ENCODE measurements around the gene TESMIN. TPM values are rescaled to one million over a fixed set of nuclear protein-coding genes. Genes with fewer than 3 reads are reported as not detected.

Gene TESMIN
- total RNA-seq, 6 experiments from 2014 or later, result 3.9 to 6.1 (median 5.0) TPM

GRCh38 chr11:68670208-68670992 lies 80.9 kb downstream of the TESMIN start:
- no peaks in the 10 kb centered on the region for H3K4me1 Mint-ChIP-seq (ENCODE audit: low read depth)
- peaks cover 7% of the 10 kb centered on the region for H3K36me3 Mint-ChIP-seq (ENCODE audit: low read depth)
- H3K27me3 Mint-ChIP-seq (ENCODE audit: insufficient read depth), result peaks cover 23% of the 10 kb centered on the region

GRCh38 chr11:68669301-68670090 lies 81.8 kb downstream of the TESMIN start:
- no peak for DNase-seq
- Mint-ChIP-seq H3K9me3 (peaks cover 10% of the 10 kb centered on the region), H3K4me1 (ENCODE audit: low read depth) (no peaks in the 10 kb centered on the region), H3K4me3 (no peak overlapping the region), H3K27me3 (ENCODE audit: insufficient read depth) (peaks cover 27% of the 10 kb centered on the region), H3K27ac (no peak overlapping the region), H3K36me3 (ENCODE audit: low read depth) (peaks cover 7% of the 10 kb centered on the region)
- TF ChIP-seq CTCF (IDR thresholded peaks at IDR 0.05), result no peak

More at GRCh38 chr11:68670208-68670992, 80.9 kb downstream of the TESMIN start:
- peaks cover 10% of the 10 kb centered on the region for H3K9me3 Mint-ChIP-seq
- TF ChIP-seq CTCF (IDR thresholded peaks at IDR 0.05), result no peak
- H3K27ac Mint-ChIP-seq, result no peak overlapping the region
- no peak for DNase-seq
- H3K4me3 Mint-ChIP-seq, result no peak overlapping the region

GRCh38 chr11:68667511-68668500 lies 83.5 kb downstream of the TESMIN start:
- no peak overlapping the region for H3K4me3 Mint-ChIP-seq
- peaks cover 1% of the 10 kb centered on the region for H3K9me3 Mint-ChIP-seq

GRCh38 chr11:68666849-68667248 lies 84.5 kb downstream of the TESMIN start:
- Mint-ChIP-seq H3K4me3 (no peak overlapping the region), H3K36me3 (ENCODE audit: low read depth) (no peaks in the 10 kb centered on the region; the same call in 1 of the 2 replicates), H3K27me3 (ENCODE audit: insufficient read depth) (peaks cover 23% of the 10 kb centered on the region), H3K9me3 (peaks cover 5% of the 10 kb centered on the region; the same call in 1 of the 2 replicates), H3K27ac (no peak overlapping the region), H3K4me1 (ENCODE audit: low read depth) (no peaks in the 10 kb centered on the region)
- no peak for DNase-seq
- no peak for TF ChIP-seq CTCF (IDR thresholded peaks at IDR 0.05)

More at GRCh38 chr11:68667511-68668500, 83.5 kb downstream of the TESMIN start:
- H3K27me3 Mint-ChIP-seq (ENCODE audit: insufficient read depth), result peaks cover 27% of the 10 kb centered on the region
- DNase-seq, result no peak
- peaks cover 2% of the 10 kb centered on the region; the same call in 1 of the 2 replicates for H3K36me3 Mint-ChIP-seq (ENCODE audit: low read depth)
- H3K27ac Mint-ChIP-seq, result no peak overlapping the region
- H3K4me1 Mint-ChIP-seq (ENCODE audit: low read depth), result no peaks in the 10 kb centered on the region
- TF ChIP-seq CTCF (IDR thresholded peaks at IDR 0.05), result no peak

GRCh38 chr11:68665436-68665835 lies 85.9 kb downstream of the TESMIN start:
- no peak overlapping the region for H3K4me3 Mint-ChIP-seq
- no peak overlapping the region for H3K27ac Mint-ChIP-seq
- no peak for DNase-seq
- H3K36me3 Mint-ChIP-seq (ENCODE audit: low read depth), result no peaks in the 10 kb centered on the region; the same call in 1 of the 2 replicates
- H3K9me3 Mint-ChIP-seq, result peaks cover 5% of the 10 kb centered on the region; the same call in 1 of the 2 replicates
- H3K4me1 Mint-ChIP-seq (ENCODE audit: low read depth), result no peaks in the 10 kb centered on the region
- H3K27me3 Mint-ChIP-seq (ENCODE audit: insufficient read depth), result peaks cover 16% of the 10 kb centered on the region
- no peak for TF ChIP-seq CTCF (IDR thresholded peaks at IDR 0.05)
